H1 (cell line): ENCODE results near the gene PRG2. TPM values are rescaled to one million over a fixed set of nuclear protein-coding genes. Genes with fewer than 3 reads are reported as not detected.

Source experiments
- CTCF ChIA-PET: fragments of 300-600 bp; sonication (Branson Sonifier 250); formaldehyde crosslinking; loops from one replicate; lab custom pipeline; 2021; ENCODE audit not compliant: partially characterized antibody; lab: Charles Lee
- POLR2A ChIA-PET: fragments of 300-600 bp; sonication (Branson Sonifier 250); formaldehyde crosslinking; loops from one replicate; lab custom pipeline; 2021; ENCODE audit warnings: inconsistent platforms; ENCODE audit not compliant: partially characterized antibody; lab: Charles Lee
- DNase-seq, 2 experiments: peaks; one replicate each; pipeline versions ENCODE4 v3.0.0 to v3.0.0-alpha.2; 2010 to 2022; ENCODE audit warnings: low spot score in 2 of 2, low read depth in 1 of 2, mixed read lengths in 1 of 2
- FAIRE-seq: peaks from 2 replicates; lab custom pipeline; 2011; peaks lifted over from hg19 to GRCh38; lab: Jason Lieb, UNC
- H2AFZ ChIP-seq: 2 replicates; pipeline ENCODE4 v1.8.1; 2012; ENCODE audit warnings: low read length, inconsistent platforms
- H2AK5ac ChIP-seq: 2 replicates; pipeline ENCODE4 v1.6.1; 2013; ENCODE audit warnings: low read depth, low read length
- H2BK120ac ChIP-seq: replicated peaks from 2 replicates; pipeline ENCODE3; 2013; ENCODE audit warnings: low read depth, low read length, inconsistent platforms
- H2BK12ac ChIP-seq: 2 replicates; pipeline ENCODE4 v1.6.1; 2013; ENCODE audit warnings: low read depth, low read length
- H2BK15ac ChIP-seq: 2 replicates; pipeline ENCODE4 v1.6.1; 2013; ENCODE audit warnings: low read length
- H2BK20ac ChIP-seq: 2 replicates; pipeline ENCODE4 v1.6.1; 2013; ENCODE audit warnings: low read length
- H2BK5ac ChIP-seq: 2 replicates; pipeline ENCODE4 v1.6.1; 2013; ENCODE audit warnings: low read depth, low read length
- H3K14ac ChIP-seq: 2 replicates; pipeline ENCODE4 v1.6.1; 2013; ENCODE audit warnings: inconsistent platforms; ENCODE audit not compliant: insufficient read length
- H3K18ac ChIP-seq: 2 replicates; pipeline ENCODE4 v1.6.1; 2013; ENCODE audit warnings: low read length; ENCODE audit errors: extremely low read depth
- H3K23ac ChIP-seq: 2 replicates; pipeline ENCODE4 v1.6.1; 2013; ENCODE audit warnings: inconsistent platforms; ENCODE audit not compliant: insufficient read length
- H3K23me2 ChIP-seq: 2 replicates; pipeline ENCODE4 v1.6.1; 2013; ENCODE audit warnings: low read depth, low read length
- H3K27ac ChIP-seq: 2 replicates; pipeline ENCODE4 v1.6.1; 2011; ENCODE audit warnings: low read depth, low read length, inconsistent platforms
- H3K27me3 ChIP-seq, 4 experiments: replicated peaks in 1 of 4; 1 replicate in 1 of 4; 2 replicates in 3 of 4; pipeline versions ENCODE4 v1.6.1 to v1.8.1; 2011 to 2013; ENCODE audit warnings: low read length in 3 of 4, mild to moderate bottlenecking in 3 of 4, inconsistent platforms in 2 of 4, mixed read lengths in 2 of 4, moderate library complexity in 1 of 4; ENCODE audit not compliant: control insufficient read depth in 3 of 4, insufficient read depth in 3 of 4; ENCODE audit errors: extremely low read depth in 1 of 4
- H3K36me3 ChIP-seq, 4 experiments: 2 replicates each; pipeline versions ENCODE4 v1.6.1 to v1.8.1; 2011 to 2013; ENCODE audit warnings: mild to moderate bottlenecking in 4 of 4, low read length in 3 of 4, moderate library complexity in 2 of 4, control low read depth in 1 of 4, inconsistent platforms in 1 of 4; ENCODE audit not compliant: insufficient read depth in 4 of 4, control insufficient read depth in 2 of 4
- H3K4ac ChIP-seq: replicated peaks from 2 replicates; pipeline ENCODE3; 2013; ENCODE audit warnings: low read length, low read depth, mixed read lengths, inconsistent platforms; ENCODE audit not compliant: insufficient read length
- H3K4me1 ChIP-seq, 4 experiments: replicated peaks in 1 of 4; 1 replicate in 1 of 4; 2 replicates in 3 of 4; pipeline versions ENCODE4 v1.6.1 to v1.8.1; 2011 to 2013; ENCODE audit warnings: low read length in 3 of 4, inconsistent platforms in 2 of 4, mixed read lengths in 1 of 4; ENCODE audit not compliant: insufficient read depth in 4 of 4, control insufficient read depth in 3 of 4
- H3K4me2 ChIP-seq, 2 experiments: 2 replicates each; pipeline versions ENCODE4 v1.6.1 to v1.8.1; 2011 to 2013; ENCODE audit warnings: low read depth in 2 of 2, low read length in 2 of 2, control low read depth in 1 of 2, inconsistent platforms in 1 of 2, mild to moderate bottlenecking in 1 of 2; ENCODE audit not compliant: insufficient read depth in 1 of 2
- H3K4me3 ChIP-seq, 4 experiments: fragments of 200-600, 300-600 bp in 1 of 4; sonication (generic), shearing (Covaris generic), sonication (Bioruptor Twin) in 1 of 4; 2 replicates each; pipeline versions ENCODE4 v1.5.1 to v1.8.1; 2011 to 2016; ENCODE audit warnings: low read length in 4 of 4, low read depth in 3 of 4, control low read depth in 2 of 4, inconsistent platforms in 2 of 4, mild to moderate bottlenecking in 2 of 4, mixed read lengths in 1 of 4, moderate library complexity in 1 of 4; ENCODE audit not compliant: insufficient read depth in 2 of 4; ENCODE audit errors: extremely low read depth in 1 of 4
- H3K56ac ChIP-seq: replicated peaks from 2 replicates; pipeline ENCODE3; 2013; ENCODE audit warnings: low read depth, mild to moderate bottlenecking, mixed read lengths, low read length, inconsistent platforms; ENCODE audit not compliant: insufficient read length
- H3K79me1 ChIP-seq: 2 replicates; pipeline ENCODE4 v1.6.1; 2013; ENCODE audit warnings: low read depth, low read length, control low read depth
- H3K79me2 ChIP-seq, 2 experiments: 2 replicates each; pipeline versions ENCODE4 v1.6.1 to v1.8.1; 2012 to 2013; ENCODE audit warnings: low read length in 2 of 2, mild to moderate bottlenecking in 2 of 2, inconsistent platforms in 1 of 2; ENCODE audit not compliant: insufficient read depth in 2 of 2, control insufficient read depth in 1 of 2
- H3K9ac ChIP-seq, 4 experiments: replicated peaks in 1 of 4; 1 replicate in 1 of 4; 2 replicates in 3 of 4; pipeline versions ENCODE4 v1.6.1 to v1.8.1; 2011 to 2013; ENCODE audit warnings: low read depth in 3 of 4, low read length in 3 of 4, control low read depth in 2 of 4, mild to moderate bottlenecking in 2 of 4, moderate library complexity in 2 of 4, inconsistent platforms in 1 of 4; ENCODE audit errors: extremely low read depth in 1 of 4
- H3K9me3 ChIP-seq, 2 experiments: 2 replicates each; pipeline versions ENCODE4 v1.6.1 to v1.8.1; 2012 to 2013; ENCODE audit warnings: mild to moderate bottlenecking in 2 of 2, moderate library complexity in 2 of 2, control low read depth in 1 of 2, inconsistent platforms in 1 of 2, low read depth in 1 of 2, low read length in 1 of 2, mixed read lengths in 1 of 2; ENCODE audit not compliant: insufficient read depth in 2 of 2
- H4K20me1 ChIP-seq, 2 experiments: replicated peaks in 1 of 2; 2 replicates each; pipeline versions ENCODE3 to v1.8.1; 2011 to 2013; ENCODE audit warnings: inconsistent platforms in 2 of 2, low read length in 2 of 2, mild to moderate bottlenecking in 1 of 2; ENCODE audit not compliant: insufficient read depth in 2 of 2, control insufficient read depth in 1 of 2
- H4K5ac ChIP-seq: 2 replicates; pipeline ENCODE4 v1.6.1; 2013; ENCODE audit warnings: low read length, low read depth, mixed read lengths, inconsistent platforms; ENCODE audit not compliant: insufficient read length
- H4K8ac ChIP-seq: 2 replicates; pipeline ENCODE4 v1.8.0; 2013; ENCODE audit warnings: mild to moderate bottlenecking, moderate library complexity, low read length, inconsistent platforms; ENCODE audit not compliant: insufficient read depth; ENCODE audit errors: extremely low read depth
- H4K91ac ChIP-seq: replicated peaks from 2 replicates; pipeline ENCODE3; 2013; ENCODE audit warnings: low read length, mixed read lengths, inconsistent platforms; ENCODE audit not compliant: insufficient read length
- TBP ChIP-seq: IDR thresholded peaks from 2 replicates; pipeline ENCODE4 v1.6.1; 2011; ENCODE audit warnings: low read depth, low read length, improper control_type of control experiment
- WGBS, 2 experiments: shearing (Covaris generic) in 1 of 2; methylation state at CpG; one replicate each; pipeline versions ENCODE4 v1.1.6 to v1.1.7; 2013 to 2015; ENCODE audit warnings: low lambda C conversion rate in 2 of 2, mixed read lengths in 2 of 2, inconsistent platforms in 1 of 2, low coverage in 1 of 2, missing lambda C conversion rate in 1 of 2; ENCODE audit not compliant: insufficient replicate concordance in 2 of 2, insufficient coverage in 1 of 2, insufficient read length in 1 of 2; ENCODE audit errors: extremely low coverage in 1 of 2, missing lambda C conversion rate in 1 of 2; 5-methylcytosine and 5-hydroxymethylcytosine counted together
- polyA plus RNA-seq, 7 experiments: library from polyadenylated mRNA; depleted of rRNA in 3 of 7; stranded (reverse) in 5 of 7; unstranded in 2 of 7; fragments of >200 nt in 5 of 7; fragments of 200-250 nt in 2 of 7; gene quantifications; 1 replicate in 5 of 7; 2 replicates in 1 of 7; 4 replicates in 1 of 7; pipeline versions ENCODE4 v1.2.1 to v1.2.3, GENCODE V29; 2011 to 2013; ENCODE audit warnings: missing spikeins in 2 of 7, mixed read lengths in 2 of 7
- total RNA-seq: library from RNA; stranded (reverse); fragmentation: NEBNext Ultra II Directional; extraction: Animal tissue kit (Norgen Biotek cat#: 25700); gene quantifications from 2 replicates; pipeline ENCODE4 v1.2.1, GENCODE V29; 2021

The PRG2 gene
- total and polyA plus RNA-seq, 2 of the 8 experiments (the other 6 are each of a cell fraction or from before 2014, with no cell fraction given) = 0.32 TPM; not detected in 1

- TF ChIP-seq TBP = no peak
- Histone ChIP-seq H3K9ac (no peak overlapping the region), H3K4ac (no peak overlapping the region), H2BK20ac (no peak overlapping the region), H4K20me1 (no peaks in the 10 kb centered on the region), H2BK5ac (no peak overlapping the region), H2AFZ (no peak overlapping the region), H3K27ac (no peak overlapping the region), H3K36me3 (peaks cover 0 to 8% (median 0%) of the 10 kb centered on the region in 4 experiments; a peak in 1 of 8 replicates), H2BK12ac (no peak overlapping the region), H3K23me2 (no peaks in the 10 kb centered on the region; the same call in 1 of the 2 replicates), H2BK120ac (no peak overlapping the region), H4K91ac (no peak overlapping the region), H3K4me3 (no peak overlapping the region), H3K79me2 (no peaks in the 10 kb centered on the region), H3K56ac (no peak overlapping the region), H4K5ac (no peak overlapping the region), H3K4me2 (no peak overlapping the region), H3K14ac (no peak overlapping the region), H3K4me1 (peaks cover 0 to 19% (median 13%) of the 10 kb centered on the region in 4 experiments; a peak in 6 of 7 replicates), H4K8ac (no peak overlapping the region), H2BK15ac (no peak overlapping the region), H3K9me3 (no peaks in the 10 kb centered on the region), H3K27me3 (peaks cover 0 to 11% (median 5%) of the 10 kb centered on the region in 4 experiments; a peak in 5 of 7 replicates), H3K23ac (no peak overlapping the region), H3K79me1 (peaks cover 4% of the 10 kb centered on the region; the same call in 1 of the 2 replicates), H2AK5ac (no peak overlapping the region), H3K18ac (no peak overlapping the region)
- DNase-seq = no peak
- WGBS, 2 experiments = 88% methylated on average over 5 of the region's 5 CpGs; no CpG with 5 or more reads in 1 of the 2 experiments
- ChIA-PET POLR2A (interaction anchor here (1.1 to 1.7 kb wide), 3 partner anchors 28 to 284 kb away, joined by 3 to 4 read pairs (median 3); partner anchors contain the start of genes MED19 and TMX2), CTCF (interaction anchor here (1.4 to 10.1 kb wide), 3 partner anchors 13 to 65 kb away, joined by 4 to 68 read pairs (median 7); no protein-coding TSS in a partner anchor)
- FAIRE-seq = no peak
These were observed 38.2 kb upstream of the PRG2 start for GRCh38 chr11:57428643-57429042.
